CD4-positive, alpha-beta T cell (primary cell): Measurements from ENCODE around the gene JAZF1. TPM values are rescaled to one million over a fixed set of nuclear protein-coding genes. Genes with fewer than 3 reads are reported as not detected.
A peak's percentile ranks its signal among the peaks of the same experiment; 100 is the strongest.

Source experiments
- ATAC-seq: fragments of 200-7000 bp; cut with Tn5 transposase; one replicate; pipeline ENCODE4 v1.10.0; 2022; ENCODE audit warnings: mild to moderate bottlenecking; ENCODE audit not compliant: poor library complexity
- CTCF ChIA-PET: fragments of 350-600 bp; sonication (Branson Sonifier 250); formaldehyde crosslinking; loops from one replicate; lab custom pipeline; 2021; ENCODE audit warnings: antibody characterized with exemption, inconsistent platforms; lab: Charles Lee
- POLR2A ChIA-PET: fragments of 350-600 bp; sonication (Branson Sonifier 250); formaldehyde crosslinking; loops from one replicate; lab custom pipeline; 2021; ENCODE audit warnings: antibody characterized with exemption, inconsistent platforms; lab: Charles Lee
- DNase-seq, 14 experiments: peaks; one replicate each; pipeline ENCODE4 v3.0.0-alpha.2; 2013 to 2020; ENCODE audit warnings: mixed read lengths in 2 of 14
- H3K27ac ChIP-seq, 2 donors: one replicate each; pipeline versions ENCODE4 v1.5.1 to v1.7.0; 2013; ENCODE audit warnings: low read length in 2 of 2, low read depth in 1 of 2, mild to moderate bottlenecking in 1 of 2
- H3K27me3 ChIP-seq, 2 experiments: 1 replicate in 1 of 2; 2 replicates in 1 of 2; pipeline versions ENCODE4 v1.6.1 to v1.7.0; 2013; ENCODE audit warnings: low read length in 2 of 2, control low read depth in 1 of 2, mild to moderate bottlenecking in 1 of 2, moderate library complexity in 1 of 2; ENCODE audit not compliant: insufficient read depth in 2 of 2, control insufficient read depth in 1 of 2
- H3K36me3 ChIP-seq: one replicate; pipeline ENCODE4 v1.6.1; 2013; ENCODE audit warnings: low read length, control low read depth; ENCODE audit not compliant: insufficient read depth
- H3K4me1 ChIP-seq: one replicate; pipeline ENCODE4 v1.6.1; 2013; ENCODE audit warnings: low read length, control low read depth; ENCODE audit not compliant: insufficient read depth
- H3K4me3 ChIP-seq: one replicate; pipeline ENCODE4 v1.5.1; 2013; ENCODE audit warnings: mild to moderate bottlenecking, low read length, moderate library complexity
- H3K9me3 ChIP-seq, 2 experiments: 1 replicate in 1 of 2; 2 replicates in 1 of 2; pipeline versions ENCODE4 v1.6.1 to v1.7.0; 2013; ENCODE audit warnings: low read length in 2 of 2, mild to moderate bottlenecking in 2 of 2, control low read depth in 1 of 2, moderate library complexity in 1 of 2; ENCODE audit not compliant: control insufficient read depth in 1 of 2, insufficient read depth in 1 of 2
- H3K27ac Mint-ChIP-seq: one replicate; pipeline ENCODE4 v1.8.0; 2020; ENCODE audit warnings: mixed read lengths
- H3K27me3 Mint-ChIP-seq: one replicate; pipeline ENCODE4 v1.8.0; 2021; ENCODE audit warnings: mixed read lengths
- H3K36me3 Mint-ChIP-seq: one replicate; pipeline ENCODE4 v1.8.0; 2021; ENCODE audit warnings: low read depth, mixed read lengths
- H3K4me1 Mint-ChIP-seq: one replicate; pipeline ENCODE4 v1.8.0; 2021; ENCODE audit warnings: low read depth, mixed read lengths
- H3K4me3 Mint-ChIP-seq: one replicate; pipeline ENCODE4 v1.8.0; 2020; ENCODE audit warnings: mild to moderate bottlenecking, mixed read lengths
- H3K9me3 Mint-ChIP-seq: one replicate; pipeline ENCODE4 v1.8.0; 2020; ENCODE audit warnings: mixed read lengths
- CTCF ChIP-seq: fragments of 200-600 bp; IDR thresholded peaks from one replicate; pipeline ENCODE4 v1.8.0; 2022; ENCODE audit warnings: antibody characterized with exemption, mild to moderate bottlenecking
- intact Hi-C, 2 experiments: fragments of 100-400 bp; cut with DNase I in 1 of 2; cut with micrococcal nuclease in 1 of 2; formaldehyde crosslinking; loops; one replicate each; pipeline versions ENCODE4 v1.15.1 to v1.9.0; 2023 to 2025; cut with DNase I, micrococcal nuclease
- total RNA-seq, 174 experiments: library from RNA in 2 of 174; stranded (reverse) in 2 of 174; gene quantifications; one replicate each; pipeline ENCODE4 v1.2.3 and lab custom pipeline; 2021 to 2026

The JAZF1 gene
- total RNA-seq, 2 experiments from 2014 or later, result 9.9 to 11.1 TPM

- CTCF ChIA-PET, result no interaction called here
- intact Hi-C loops, result no loop called here
- POLR2A ChIA-PET, result no interaction called here
- no peaks in the 10 kb centered on the region for H3K27me3 Mint-ChIP-seq
- no peak overlapping the region for H3K4me3 ChIP-seq
- peaks cover 32% of the 10 kb centered on the region for H3K4me1 Mint-ChIP-seq
- DNase-seq (no peak), ATAC-seq (no peak)
- no peaks in the 10 kb centered on the region for H3K9me3 Mint-ChIP-seq
- H3K9me3 ChIP-seq, result no peaks in the 10 kb centered on the region
- peaks cover 17% of the 10 kb centered on the region for H3K4me1 ChIP-seq
- no peak overlapping the region for H3K27ac ChIP-seq
- no peak for TF ChIP-seq CTCF
- no peak overlapping the region for H3K27ac Mint-ChIP-seq
- H3K27me3 ChIP-seq, result no peaks in the 10 kb centered on the region
- H3K4me3 Mint-ChIP-seq, result no peak overlapping the region
- H3K36me3 ChIP-seq, result peaks cover 19% of the 10 kb centered on the region
- H3K36me3 Mint-ChIP-seq, result peaks cover 5% of the 10 kb centered on the region
Observed at GRCh38 chr7:27842851-27843250, 337.7 kb downstream of the JAZF1 start.

- Mint-ChIP-seq H3K4me1 (peaks cover 32% of the 10 kb centered on the region), H3K27ac (no peak overlapping the region), H3K27me3 (no peaks in the 10 kb centered on the region), H3K4me3 (no peak overlapping the region), H3K9me3 (no peaks in the 10 kb centered on the region), H3K36me3 (peaks cover 5% of the 10 kb centered on the region)
- intact Hi-C loops, result no loop called here
- H3K4me1 ChIP-seq, result peaks cover 17% of the 10 kb centered on the region
- no peaks in the 10 kb centered on the region for H3K9me3 ChIP-seq
- no peaks in the 10 kb centered on the region for H3K27me3 ChIP-seq
- H3K36me3 ChIP-seq, result peaks cover 19% of the 10 kb centered on the region
- DNase-seq (no peak), ATAC-seq (no peak)
- H3K27ac ChIP-seq, result no peak overlapping the region
- ChIA-PET POLR2A (no interaction called here), CTCF (no interaction called here)
- TF ChIP-seq CTCF, result no peak
- no peak overlapping the region for H3K4me3 ChIP-seq
Observed at GRCh38 chr7:27842094-27842692, 338.4 kb downstream of the JAZF1 start.

GRCh38 chr7:27840760-27841364, 339.7 kb downstream of the JAZF1 start:
- no peak for ATAC-seq
- CTCF ChIA-PET, result no interaction called here
- intact Hi-C loops, result no loop called here
- TF ChIP-seq CTCF, result no peak
- Mint-ChIP-seq H3K4me1 (peaks cover 32% of the 10 kb centered on the region), H3K27me3 (no peaks in the 10 kb centered on the region), H3K4me3 (no peak overlapping the region), H3K27ac (peak overlapping the region; percentile 82), H3K9me3 (no peaks in the 10 kb centered on the region), H3K36me3 (peaks cover 5% of the 10 kb centered on the region)
- Histone ChIP-seq H3K4me1 (peaks cover 17% of the 10 kb centered on the region), H3K27ac (no peak overlapping the region), H3K36me3 (peaks cover 19% of the 10 kb centered on the region), H3K9me3 (no peaks in the 10 kb centered on the region), H3K4me3 (no peak overlapping the region), H3K27me3 (no peaks in the 10 kb centered on the region)
- POLR2A ChIA-PET, result interaction anchor here (1.1 to 1.6 kb wide), 3 partner anchors 10 to 112 kb away, joined by 3 to 4 read pairs (median 4); no protein-coding TSS in a partner anchor
- no peak for DNase-seq
